Heart left ventricle (tissue), 16 donors: ENCODE results near the gene MBD1. TPM values are rescaled to one million over a fixed set of nuclear protein-coding genes. Genes with fewer than 3 reads are reported as not detected.

Experiments
- ATAC-seq, 4 donors: fragments of 200-7000 bp; cut with Tn5 transposase; one replicate each; pipeline ENCODE4 v1.9.1; 2020 to 2022; ENCODE audit warnings: moderate library complexity in 4 of 4, mild to moderate bottlenecking in 3 of 4, moderate number of reproducible peaks in 1 of 4
- DNase-seq, 5 donors: peaks; one replicate each; pipeline ENCODE4 v3.0.0-alpha.2; 2020
- H3K27ac ChIP-seq, 12 donors: fragments of 200-600 bp; sonication (generic) in 4 of 12; one replicate each; pipeline versions ENCODE4 v1.5.0 to v1.8.0; 2016 to 2022; ENCODE audit warnings: mild to moderate bottlenecking in 2 of 12
- H3K27me3 ChIP-seq, 9 donors: fragments of 200-600 bp; sonication (generic) in 2 of 9; one replicate each; pipeline versions ENCODE4 v1.5.1 to v1.8.0; 2016 to 2022; ENCODE audit warnings: mild to moderate bottlenecking in 3 of 9
- H3K36me3 ChIP-seq, 9 donors: fragments of 200-600 bp; sonication (generic) in 2 of 9; one replicate each; pipeline versions ENCODE4 v1.5.0 to v1.8.0; 2018 to 2022; ENCODE audit warnings: mild to moderate bottlenecking in 2 of 9
- H3K4me1 ChIP-seq, 12 donors: fragments of 200-600 bp; sonication (generic) in 4 of 12; one replicate each; pipeline versions ENCODE4 v1.5.0 to v1.8.0; 2016 to 2022; ENCODE audit warnings: mild to moderate bottlenecking in 3 of 12
- H3K4me3 ChIP-seq, 12 donors: fragments of 200-600 bp; sonication (generic) in 4 of 12; one replicate each; pipeline versions ENCODE4 v1.5.0 to v1.8.0; 2017 to 2022; ENCODE audit warnings: mild to moderate bottlenecking in 9 of 12, moderate library complexity in 4 of 12
- H3K9me3 ChIP-seq, 12 donors: fragments of 200-600 bp; sonication (generic) in 4 of 12; one replicate each; pipeline versions ENCODE4 v1.5.0 to v1.8.0; 2016 to 2022; ENCODE audit warnings: mild to moderate bottlenecking in 1 of 12
- POLR2A ChIP-seq, 2 donors: fragments of 450-650 bp; IDR thresholded peaks; one replicate each; pipeline ENCODE4 v1.6.1; 2017; ENCODE audit warnings: antibody characterized with exemption in 2 of 2, mild to moderate bottlenecking in 2 of 2, moderate library complexity in 2 of 2
- WGBS, 4 donors: extraction: QIAGEN DNeasy Blood & Tissue Kit in 2 of 4; methylation state at CpG; one replicate each; pipeline versions ENCODE4 v1.1.5 to v1.1.7; 2013 to 2018; 5-methylcytosine and 5-hydroxymethylcytosine counted together
- intact Hi-C, 10 donors: fragments of 100-400 bp; cut with DNase I; formaldehyde crosslinking; loops; one replicate each; pipeline versions ENCODE4 v1.11.1 to v1.14.2; 2022
- polyA plus RNA-seq, 2 donors: library from polyadenylated mRNA; stranded (reverse); fragments of 200-250 nt; gene quantifications; one replicate each; pipeline ENCODE4 v1.2.3, GENCODE V29; 2013
- total RNA-seq, 9 donors: library from RNA; depleted of rRNA in 2 of 9; stranded (reverse); fragments of >200 nt in 2 of 9; fragmentation: NEBNext Ultra II Directional in 3 of 9; extraction: Animal tissue kit (Norgen Biotek cat#: 25700) in 3 of 9; gene quantifications; one replicate each; pipeline versions ENCODE4 v1.1.0 to v1.2.4, GENCODE V29; 2016 to 2023
- TF ChIP-seq, protein P1 (sequence below), 12 donors: fragments of 200-600 bp; sonication (generic) in 4 of 12; IDR thresholded peaks; one replicate each; pipeline versions ENCODE4 v1.5.0 to v1.8.0; 2018 to 2022; ENCODE audit warnings: antibody characterized with exemption in 12 of 12, mild to moderate bottlenecking in 5 of 12
- donor health status: ischemic (EF 13 %, LVEDD 7.1; RV severe dilation, severe dysfunction).
- donor health status: healthy with polysubstance abuse.
- donor health status: DM: no; HTN: yes; CAD: no.
- donor health status: DM: no; HTN: no; CAD: no.
- donor health status: ischemic (EF 25% LVEDD 6.9; RV normal size, moderate dysfunction).
- donor health status: ischemic (EF 25% LVEDD 5.7; RV mildly dilated, moderate dysfunction).
- donor health status: healthy.
- donor health status: DM: yes; HTN: yes; CAD: no.
- donor health status: ischemic (EF 35%, LVEDD 5.7; RV mildly dilated, moderate dysfunction).
- donor health status: nonischemic (EF 11% LVEDD 7.7; RV severe dilation, severe dysfunction).
- donor health status: DM: yes; HTN: yes; CAD: no.
- donor health status: PGD.
- donor health status: ischemic (EF 29% LVEDD 5.4; RV normal size, mild dysfunction).
- donor health status: nonischemic (EF 23%, LVEDD 6.1; RV moderate dilation, normal function).

MBD1 gene
- total and polyA plus RNA-seq, 11 donors = 22.4 to 87.7 (median 51.4) TPM

DNA sequence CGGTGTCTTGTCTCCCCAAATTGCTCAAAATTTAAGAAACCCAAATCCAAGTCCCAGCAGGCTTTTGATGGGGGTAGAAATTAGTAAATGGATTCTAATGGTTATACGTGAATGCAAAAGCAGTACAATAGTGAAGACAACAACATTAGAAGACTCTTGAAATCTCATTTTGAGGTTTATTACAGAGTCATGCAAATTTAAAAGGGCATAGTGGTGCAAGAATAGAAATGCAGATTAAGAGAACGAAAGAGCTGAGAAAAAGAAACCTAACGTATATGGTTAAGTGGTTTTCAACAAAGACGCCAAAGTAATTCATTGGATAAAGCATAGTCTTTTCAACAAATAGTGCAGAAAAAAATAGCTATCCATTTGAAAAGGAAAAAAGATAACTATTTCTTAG lies 39.4 kb upstream of the MBD1 start:
- WGBS, 4 donors = 70 to 79% (median 77%) methylated on average over 5 of the region's 5 CpGs

DNA sequence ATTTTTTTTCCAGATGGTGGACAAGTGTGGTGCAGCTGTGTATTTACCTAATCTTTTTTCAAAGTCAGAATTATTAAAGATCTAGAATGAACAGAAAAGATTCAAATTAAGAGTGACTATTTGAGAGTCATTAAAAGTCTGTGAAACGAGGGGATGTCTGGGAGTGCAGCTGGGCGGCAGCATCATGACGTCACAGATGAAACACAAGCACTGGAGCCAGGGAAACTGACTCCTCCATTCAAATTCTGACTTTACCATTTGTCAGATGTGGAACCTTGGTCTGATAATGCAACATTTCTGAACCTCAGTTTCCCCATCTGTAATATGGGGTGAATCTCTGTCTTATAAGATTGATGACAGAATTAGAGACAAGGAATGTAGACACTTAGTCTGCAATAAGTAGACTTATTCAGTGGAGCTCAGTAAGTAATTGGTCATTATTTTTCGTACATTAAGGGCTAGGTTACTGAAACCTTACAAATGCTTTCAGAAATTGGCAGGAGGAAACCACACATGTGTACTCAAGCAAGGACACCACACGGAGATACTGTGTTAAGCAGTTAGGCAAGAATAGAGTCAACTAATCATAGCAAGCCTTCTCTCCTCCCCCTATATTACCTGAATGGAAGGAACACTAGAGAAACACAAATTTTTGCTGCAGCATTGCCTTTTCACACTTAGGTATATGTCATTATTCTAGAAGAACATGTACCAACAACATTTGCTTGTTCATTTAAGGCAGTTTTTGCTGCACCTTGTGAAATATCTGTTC lies 34.0 kb upstream of the MBD1 start:
- Histone ChIP-seq H3K36me3 (no peaks in the 10 kb centered on the region), H3K9me3 (no peaks in the 10 kb centered on the region), H3K4me1 (no peaks in the 10 kb centered on the region), H3K27me3 (peaks cover 0 to 14% (median 0%) of the 10 kb centered on the region in 9 donors), H3K4me3 (no peak overlapping the region), H3K27ac (no peak overlapping the region)
- no peak for DNase-seq
- intact Hi-C loops = loop anchor here in 1 of 10 donors (10.0 kb wide), 1 partner anchor 70 kb away; no protein-coding TSS in a partner anchor
- no peak for ATAC-seq
- WGBS, 4 donors = 54 to 64% (median 58%) methylated on average over 5 of the region's 5 CpGs
- no peak for TF ChIP-seq POLR2A (IDR thresholded peaks at IDR 0.05)
- TF ChIP-seq, protein P1, sequence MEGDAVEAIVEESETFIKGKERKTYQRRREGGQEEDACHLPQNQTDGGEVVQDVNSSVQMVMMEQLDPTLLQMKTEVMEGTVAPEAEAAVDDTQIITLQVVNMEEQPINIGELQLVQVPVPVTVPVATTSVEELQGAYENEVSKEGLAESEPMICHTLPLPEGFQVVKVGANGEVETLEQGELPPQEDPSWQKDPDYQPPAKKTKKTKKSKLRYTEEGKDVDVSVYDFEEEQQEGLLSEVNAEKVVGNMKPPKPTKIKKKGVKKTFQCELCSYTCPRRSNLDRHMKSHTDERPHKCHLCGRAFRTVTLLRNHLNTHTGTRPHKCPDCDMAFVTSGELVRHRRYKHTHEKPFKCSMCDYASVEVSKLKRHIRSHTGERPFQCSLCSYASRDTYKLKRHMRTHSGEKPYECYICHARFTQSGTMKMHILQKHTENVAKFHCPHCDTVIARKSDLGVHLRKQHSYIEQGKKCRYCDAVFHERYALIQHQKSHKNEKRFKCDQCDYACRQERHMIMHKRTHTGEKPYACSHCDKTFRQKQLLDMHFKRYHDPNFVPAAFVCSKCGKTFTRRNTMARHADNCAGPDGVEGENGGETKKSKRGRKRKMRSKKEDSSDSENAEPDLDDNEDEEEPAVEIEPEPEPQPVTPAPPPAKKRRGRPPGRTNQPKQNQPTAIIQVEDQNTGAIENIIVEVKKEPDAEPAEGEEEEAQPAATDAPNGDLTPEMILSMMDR (IDR thresholded peaks at IDR 0.05) = no peak

More for the DNA sequence above, 39.4 kb upstream of the MBD1 start:
- TF ChIP-seq, protein P1 (IDR thresholded peaks at IDR 0.05) = no peak
- no peak for TF ChIP-seq POLR2A (IDR thresholded peaks at IDR 0.05)
- Histone ChIP-seq H3K4me3 (no peak overlapping the region), H3K9me3 (no peaks in the 10 kb centered on the region), H3K27me3 (peaks cover 0 to 11% (median 0%) of the 10 kb centered on the region in 9 donors), H3K36me3 (no peaks in the 10 kb centered on the region), H3K4me1 (no peaks in the 10 kb centered on the region), H3K27ac (no peak overlapping the region)
- intact Hi-C loops = no loop called here
- DNase-seq = no peak
- ATAC-seq = no peak

DNA sequence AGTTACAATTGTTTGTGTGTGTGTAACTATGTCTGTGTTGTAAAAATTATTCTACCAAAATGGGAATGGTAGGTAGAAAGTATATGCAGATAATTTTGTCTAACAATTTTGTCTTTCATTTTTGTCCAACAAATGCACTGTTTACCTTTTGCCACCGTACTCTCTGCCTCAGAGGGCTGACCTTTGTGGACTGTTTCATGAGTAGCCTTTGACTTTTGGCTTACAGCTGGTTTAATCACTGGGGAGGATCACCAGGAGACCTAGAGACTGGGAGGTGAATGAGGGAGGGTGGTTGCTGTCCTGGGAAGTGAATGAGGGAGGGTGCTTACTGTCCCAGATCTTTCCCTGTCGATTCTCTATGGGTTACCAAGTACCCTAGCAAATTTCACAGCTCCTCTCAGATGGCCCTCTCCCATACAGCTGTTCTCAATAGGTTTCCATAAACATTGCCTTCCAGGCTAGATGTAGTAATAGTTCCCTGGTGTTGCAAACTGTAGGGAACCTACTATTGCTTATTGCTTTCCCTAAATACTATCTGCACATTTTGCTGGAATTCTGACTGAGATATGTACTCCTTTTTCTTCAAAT lies 32.6 kb upstream of the MBD1 start:
- no peak for TF ChIP-seq POLR2A (IDR thresholded peaks at IDR 0.05)
- TF ChIP-seq, protein P1 (IDR thresholded peaks at IDR 0.05) = no peak
- Histone ChIP-seq H3K27me3 (peaks cover 0 to 14% (median 0%) of the 10 kb centered on the region in 9 donors), H3K9me3 (no peaks in the 10 kb centered on the region), H3K36me3 (no peaks in the 10 kb centered on the region), H3K4me3 (no peak overlapping the region), H3K4me1 (no peaks in the 10 kb centered on the region), H3K27ac (no peak overlapping the region)
- 49 to 59% (median 53%) methylated on average over 2 of the region's 2 CpGs for WGBS, 4 donors
- ATAC-seq (no peak), DNase-seq (no peak)
- intact Hi-C loops = loop anchor here in 1 of 10 donors (10.0 kb wide), 1 partner anchor 69 kb away; no protein-coding TSS in a partner anchor

DNA sequence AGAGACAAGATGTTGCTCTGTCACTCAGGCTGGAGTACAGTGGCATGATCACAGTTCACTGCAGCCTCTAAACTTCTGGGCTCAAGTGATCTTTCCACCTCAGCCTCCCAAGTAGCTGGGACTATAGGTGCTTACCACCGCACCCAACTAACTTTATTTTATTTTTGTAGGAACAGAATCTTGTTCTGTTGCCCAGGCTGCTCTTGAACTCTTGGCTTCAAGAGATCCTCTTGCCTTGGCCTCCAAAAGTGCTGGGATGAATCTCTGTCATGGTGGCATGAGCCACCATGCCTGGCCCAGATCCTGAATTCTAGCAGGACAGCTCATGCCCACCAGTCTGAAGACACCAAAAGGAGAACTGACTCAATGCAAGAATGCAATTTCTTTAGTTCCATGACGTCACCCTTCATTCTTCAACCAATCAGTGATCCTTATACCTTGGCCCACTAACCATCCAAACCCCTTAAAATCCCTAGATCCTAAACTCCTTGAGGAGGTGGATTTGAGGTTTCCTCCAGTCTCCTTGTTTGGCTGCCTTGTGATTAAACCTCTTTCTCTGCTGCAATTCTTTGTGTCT lies 31.8 kb upstream of the MBD1 start:
- no peaks in the 10 kb centered on the region for H3K9me3 ChIP-seq
- WGBS, 4 donors = 81 to 85% (median 81%) methylated on average over 2 of the region's 2 CpGs
- no peak for DNase-seq

More for the DNA sequence above, 31.8 kb upstream of the MBD1 start:
- Histone ChIP-seq H3K4me3 (no peak overlapping the region), H3K4me1 (peaks cover 0 to 7% (median 0%) of the 10 kb centered on the region in 12 donors), H3K27ac (no peak overlapping the region), H3K27me3 (peaks cover 0 to 14% (median 0%) of the 10 kb centered on the region in 9 donors), H3K36me3 (no peaks in the 10 kb centered on the region)
- ATAC-seq = no peak
- no peak for TF ChIP-seq POLR2A (IDR thresholded peaks at IDR 0.05)
- TF ChIP-seq, protein P1 (IDR thresholded peaks at IDR 0.05) = no peak
- intact Hi-C loops = loop anchor here in 1 of 10 donors (10.0 kb wide), 1 partner anchor 68 kb away; no protein-coding TSS in a partner anchor
